BJ (cell line): Measurements from ENCODE around the gene BAIAP2. TPM values are rescaled to one million over a fixed set of nuclear protein-coding genes. Genes with fewer than 3 reads are reported as not detected.

Source experiments
- CTCF ChIA-PET: fragments of 350-600 bp; formaldehyde crosslinking; extraction: SDS; loops from one replicate; lab custom pipeline; 2021; ENCODE audit warnings: antibody characterized with exemption, inconsistent platforms; lab: Yijun Ruan, JAX
- POLR2A ChIA-PET: fragments of 300-600 bp; sonication (Branson Sonifier 250); formaldehyde crosslinking; extraction: SDS; loops from one replicate; lab custom pipeline; 2021; ENCODE audit warnings: antibody characterized with exemption; lab: Charles Lee
- DNase-seq: peaks from one replicate; pipeline ENCODE4 v3.0.0-alpha.2; 2011; ENCODE audit warnings: low read depth
- H3K27me3 ChIP-seq: 2 replicates; pipeline ENCODE4 v1.6.0; 2011; ENCODE audit warnings: low read length; ENCODE audit not compliant: control insufficient read depth, insufficient read depth
- H3K36me3 ChIP-seq: 2 replicates; pipeline ENCODE4 v1.5.1; 2011; ENCODE audit warnings: low read length; ENCODE audit not compliant: control insufficient read depth, insufficient read depth
- H3K4me3 ChIP-seq: 2 replicates; pipeline ENCODE4 v1.5.1; 2011; ENCODE audit warnings: low read depth, mild to moderate bottlenecking, control low read depth, low read length
- CTCF ChIP-seq: IDR thresholded peaks from 2 replicates; pipeline ENCODE4 v1.5.1; 2011; ENCODE audit warnings: low read depth, mild to moderate bottlenecking, control low read depth, inconsistent platforms, low read length, moderate library complexity; ENCODE audit not compliant: insufficient read depth
- polyA plus RNA-seq: library from polyadenylated mRNA; depleted of rRNA; stranded (reverse); fragments of >200 nt; gene quantifications from 2 replicates; pipeline ENCODE4 v1.2.3, GENCODE V29; 2011

BAIAP2 gene
- polyA plus RNA-seq, 1 experiment: 12.1 TPM

DNA sequence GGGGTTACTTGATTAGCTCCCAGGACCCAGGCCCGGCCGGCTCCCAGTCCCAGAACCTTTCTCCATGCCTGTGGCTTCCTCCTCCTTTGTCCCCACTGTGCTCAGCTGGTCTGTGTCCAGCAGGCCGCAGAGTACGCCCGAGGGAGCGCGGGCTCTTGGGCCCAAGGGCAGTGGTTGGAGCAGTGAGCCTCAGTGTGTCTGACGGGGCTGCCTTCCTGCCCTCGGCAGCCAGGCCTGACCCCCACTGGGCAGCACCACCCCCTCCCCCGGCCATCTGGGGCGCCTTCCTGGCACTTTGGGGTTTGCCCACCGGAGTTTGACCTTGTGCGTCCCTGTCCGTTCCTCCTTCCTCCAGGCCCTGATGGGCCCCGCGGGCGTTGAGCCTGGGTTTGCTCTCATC, 67.9 kb downstream of the BAIAP2 start:
- TF ChIP-seq CTCF: no peak
- CTCF ChIA-PET: interaction anchor here (0.6 to 3.7 kb wide), 15 partner anchors 10 to 675 kb away, joined by 3 to 95 read pairs (median 6); no protein-coding TSS in a partner anchor

GRCh38 chr17:81103379-81103778, 68.4 kb downstream of the BAIAP2 start:
- TF ChIP-seq CTCF: no peak
- POLR2A ChIA-PET: no interaction called here
- Histone ChIP-seq H3K36me3 (peaks cover 18% of the 10 kb centered on the region), H3K4me3 (no peak overlapping the region), H3K27me3 (no peaks in the 10 kb centered on the region)
- no peak for DNase-seq
- CTCF ChIA-PET: interaction anchor here (1.2 to 3.7 kb wide), 4 partner anchors 11 to 118 kb away, joined by 7 to 95 read pairs (median 24); no protein-coding TSS in a partner anchor

More for the DNA sequence above, 67.9 kb downstream of the BAIAP2 start:
- H3K4me3 ChIP-seq: no peak overlapping the region
- DNase-seq: no peak
- peaks cover 18% of the 10 kb centered on the region for H3K36me3 ChIP-seq
- no peaks in the 10 kb centered on the region for H3K27me3 ChIP-seq
- POLR2A ChIA-PET: no interaction called here

DNA sequence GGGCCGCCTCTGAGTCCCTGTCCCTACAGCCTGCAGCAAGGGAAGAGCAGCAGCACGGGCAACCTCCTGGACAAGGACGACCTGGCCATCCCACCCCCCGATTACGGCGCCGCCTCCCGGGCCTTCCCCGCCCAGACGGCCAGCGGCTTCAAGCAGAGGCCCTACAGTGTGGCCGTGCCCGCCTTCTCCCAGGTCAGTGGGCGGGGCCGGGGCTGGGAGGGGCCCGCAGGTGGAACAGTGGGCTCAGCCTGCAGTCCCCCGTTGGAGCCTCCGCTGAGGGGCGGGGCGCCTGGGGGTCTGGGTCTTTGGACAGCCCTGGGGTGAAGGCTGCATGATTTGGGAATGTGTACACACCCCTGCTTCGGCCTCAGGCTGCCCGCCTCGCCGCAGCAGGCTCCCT, 71.8 kb downstream of the BAIAP2 start:
- no peak for TF ChIP-seq CTCF
- ChIA-PET CTCF (interaction anchor here (1.1 kb wide), 1 partner anchor 8 kb away, joined by 4 read pairs; no protein-coding TSS in a partner anchor), POLR2A (no interaction called here)
- Histone ChIP-seq H3K4me3 (no peak overlapping the region), H3K36me3 (peaks cover 19% of the 10 kb centered on the region), H3K27me3 (no peaks in the 10 kb centered on the region)
- no peak for DNase-seq

DNA sequence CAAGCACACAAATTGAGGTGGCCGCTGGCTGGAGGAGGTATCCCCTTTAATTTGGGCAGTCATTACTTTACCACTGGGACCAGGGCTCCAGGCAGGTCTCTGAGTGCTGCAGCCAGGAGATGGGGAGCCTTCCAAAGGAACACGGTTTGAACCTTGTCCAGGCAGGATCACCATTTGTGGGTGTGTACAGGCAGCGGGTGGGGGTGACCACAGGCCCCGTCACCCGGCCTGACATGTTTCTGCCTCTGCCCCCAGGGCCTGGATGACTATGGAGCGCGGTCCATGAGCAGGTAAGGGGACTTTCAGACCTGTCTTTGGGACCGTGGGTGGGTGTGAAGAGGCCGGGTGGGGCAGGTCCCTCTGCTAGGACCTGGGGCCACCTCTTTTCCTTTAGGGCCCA, 73.3 kb downstream of the BAIAP2 start:
- no peak for DNase-seq
- TF ChIP-seq CTCF: no peak
- Histone ChIP-seq H3K36me3 (peaks cover 19% of the 10 kb centered on the region), H3K27me3 (no peaks in the 10 kb centered on the region), H3K4me3 (no peak overlapping the region)
- POLR2A ChIA-PET: no interaction called here
- CTCF ChIA-PET: interaction anchor here (1.5 kb wide), 1 partner anchor 11 kb away, joined by 6 read pairs; no protein-coding TSS in a partner anchor

GRCh38 chr17:81109957-81110356, 75.0 kb downstream of the BAIAP2 start:
- no peak for TF ChIP-seq CTCF
- DNase-seq: no peak
- Histone ChIP-seq H3K27me3 (no peaks in the 10 kb centered on the region), H3K4me3 (no peak overlapping the region), H3K36me3 (peaks cover 14% of the 10 kb centered on the region)
- POLR2A ChIA-PET: no interaction called here
- CTCF ChIA-PET: interaction anchor here (1.5 kb wide), 1 partner anchor 13 kb away, joined by 6 read pairs; no protein-coding TSS in a partner anchor
